NK-92 (cell line): ENCODE results near the gene MYOM3.

ENCODE experiments used
- DNase-seq: peaks from one replicate; lab custom pipeline; 2025; ENCODE audit not compliant: unreplicated experiment; lab: John Stamatoyannopoulos, UW

The MYOM3 gene

GRCh38 chr1:24117132-24117531, 5.2 kb upstream of the MYOM3 start:
- no peak for DNase-seq

- DNase-seq: no peak
These were observed 2.8 kb upstream of the MYOM3 start for GRCh38 chr1:24114753-24115152.

GRCh38 chr1:24113641-24114033, 1.7 kb upstream of the MYOM3 start:
- DNase-seq: no peak

GRCh38 chr1:24111262-24111995, 506 bp downstream of the MYOM3 start:
- no peak for DNase-seq

- DNase-seq: no peak
These were observed 1.2 kb downstream of the MYOM3 start for GRCh38 chr1:24110642-24111261.

- no peak for DNase-seq
These were observed 2.1 kb downstream of the MYOM3 start for GRCh38 chr1:24109686-24110475.

GRCh38 chr1:24109166-24109483, 2.8 kb downstream of the MYOM3 start:
- no peak for DNase-seq

- no peak for DNase-seq
These were observed 3.4 kb downstream of the MYOM3 start for GRCh38 chr1:24108334-24109165.

- no peak for DNase-seq
These were observed 4.3 kb downstream of the MYOM3 start for GRCh38 chr1:24107462-24108138.

- DNase-seq: no peak
These were observed 6.4 kb downstream of the MYOM3 start for GRCh38 chr1:24105368-24106160.

GRCh38 chr1:24104854-24105253, 7.1 kb downstream of the MYOM3 start:
- DNase-seq: no peak

GRCh38 chr1:24103879-24104278, 8.1 kb downstream of the MYOM3 start:
- DNase-seq: no peak

- DNase-seq: no peak
These were observed 8.5 kb downstream of the MYOM3 start for GRCh38 chr1:24103408-24103807.

GRCh38 chr1:24102961-24103360, 9.0 kb downstream of the MYOM3 start:
- no peak for DNase-seq

GRCh38 chr1:24101796-24102586, 9.9 kb downstream of the MYOM3 start:
- DNase-seq: no peak

- no peak for DNase-seq
These were observed 10.8 kb downstream of the MYOM3 start for GRCh38 chr1:24100945-24101737.

- DNase-seq: no peak
These were observed 12.8 kb downstream of the MYOM3 start for GRCh38 chr1:24098943-24099638.

- DNase-seq: no peak
These were observed 13.8 kb downstream of the MYOM3 start for GRCh38 chr1:24098102-24098501.
